Prostate gland (tissue), 2 donors: ENCODE data around the gene HSPA4L. TPM values are rescaled to one million over a fixed set of nuclear protein-coding genes. Genes with fewer than 3 reads are reported as not detected.

ENCODE experiments used
- DNase-seq: peaks from one replicate; pipeline ENCODE4 v3.0.0-alpha.2; 2019; ENCODE audit warnings: low spot score
- H3K27ac ChIP-seq, 2 donors: fragments of 200-600 bp; sonication (generic); 2 replicates each; pipeline ENCODE4 v1.5.1; 2017 to 2019
- H3K27me3 ChIP-seq: fragments of 200-600 bp; sonication (generic); replicated peaks from 2 replicates; pipeline ENCODE4 v1.5.1; 2019; ENCODE audit not compliant: insufficient read depth
- H3K36me3 ChIP-seq, 2 donors: fragments of 200-600 bp; sonication (generic); 1 replicate in 1 of 2; 2 replicates in 1 of 2; pipeline versions ENCODE4 v1.5.1 to v1.8.1; 2017 to 2019
- H3K4me1 ChIP-seq: fragments of 200-600 bp; sonication (generic); replicated peaks from 2 replicates; pipeline ENCODE4 v1.5.1; 2019
- H3K4me3 ChIP-seq, 2 donors: fragments of 200-600 bp; sonication (generic); 2 replicates each; pipeline ENCODE4 v1.5.1; 2017 to 2019
- H3K9me3 ChIP-seq: fragments of 200-600 bp; sonication (generic); 2 replicates; pipeline ENCODE4 v1.5.1; 2017
- POLR2A ChIP-seq: fragments of 450-650 bp; IDR thresholded peaks from one replicate; pipeline ENCODE4 v1.6.1; 2016; ENCODE audit warnings: antibody characterized with exemption, mild to moderate bottlenecking
- POLR2AphosphoS5 ChIP-seq: sonication (generic); formaldehyde crosslinking; IDR thresholded peaks from one replicate; pipeline ENCODE4 v1.6.1; 2017; ENCODE audit warnings: antibody characterized with exemption
- WGBS: methylation state at CpG from one replicate; pipeline ENCODE4 v1.1.5; 2018; 5-methylcytosine and 5-hydroxymethylcytosine counted together
- intact Hi-C: fragments of 100-400 bp; cut with DNase I; formaldehyde crosslinking; loops from one replicate; pipeline ENCODE4 v1.14.2; 2022
- total RNA-seq, 2 donors: library from RNA; depleted of rRNA; stranded (reverse); fragments of >200 nt; gene quantifications; one replicate each; pipeline ENCODE4 v1.1.0, GENCODE V29; 2016
- TF ChIP-seq, protein P1 (sequence below), 4 experiments: fragments of 200-600 bp in 2 of 4; fragments of 450-650 bp in 2 of 4; sonication (generic) in 2 of 4; IDR thresholded peaks; 1 replicate in 3 of 4; 2 replicates in 1 of 4; pipeline ENCODE4 v1.5.1; 2016 to 2019; ENCODE audit warnings: antibody characterized with exemption in 4 of 4, mild to moderate bottlenecking in 2 of 4, moderate library complexity in 2 of 4

HSPA4L gene
- total RNA-seq, 2 donors from 2014 or later = 8.8 to 12.9 TPM

- DNase-seq = no peak
- Histone ChIP-seq H3K27me3 (no peaks in the 10 kb centered on the region), H3K4me3 (no peak overlapping the region), H3K4me1 (no peaks in the 10 kb centered on the region), H3K27ac (no peak overlapping the region), H3K9me3 (no peaks in the 10 kb centered on the region), H3K36me3 (no peaks in the 10 kb centered on the region)
- intact Hi-C loops = no loop called here
- TF ChIP-seq POLR2A (no peak), POLR2AphosphoS5 (no peak)
Observed at GRCh38 chr4:127856196-127856812, 74.2 kb downstream of the HSPA4L start.

GRCh38 chr4:127856813-127857447 is 74.8 kb downstream of the HSPA4L start:
- no peaks in the 10 kb centered on the region for H3K9me3 ChIP-seq
- no peaks in the 10 kb centered on the region for H3K36me3 ChIP-seq
- no peak overlapping the region for H3K27ac ChIP-seq
- intact Hi-C loops = no loop called here
- 68% methylated on average over 4 of the region's 4 CpGs for WGBS
- no peak overlapping the region for H3K4me3 ChIP-seq
- no peaks in the 10 kb centered on the region for H3K27me3 ChIP-seq
- TF ChIP-seq POLR2AphosphoS5 (no peak), POLR2A (no peak)
- TF ChIP-seq, protein P1, sequence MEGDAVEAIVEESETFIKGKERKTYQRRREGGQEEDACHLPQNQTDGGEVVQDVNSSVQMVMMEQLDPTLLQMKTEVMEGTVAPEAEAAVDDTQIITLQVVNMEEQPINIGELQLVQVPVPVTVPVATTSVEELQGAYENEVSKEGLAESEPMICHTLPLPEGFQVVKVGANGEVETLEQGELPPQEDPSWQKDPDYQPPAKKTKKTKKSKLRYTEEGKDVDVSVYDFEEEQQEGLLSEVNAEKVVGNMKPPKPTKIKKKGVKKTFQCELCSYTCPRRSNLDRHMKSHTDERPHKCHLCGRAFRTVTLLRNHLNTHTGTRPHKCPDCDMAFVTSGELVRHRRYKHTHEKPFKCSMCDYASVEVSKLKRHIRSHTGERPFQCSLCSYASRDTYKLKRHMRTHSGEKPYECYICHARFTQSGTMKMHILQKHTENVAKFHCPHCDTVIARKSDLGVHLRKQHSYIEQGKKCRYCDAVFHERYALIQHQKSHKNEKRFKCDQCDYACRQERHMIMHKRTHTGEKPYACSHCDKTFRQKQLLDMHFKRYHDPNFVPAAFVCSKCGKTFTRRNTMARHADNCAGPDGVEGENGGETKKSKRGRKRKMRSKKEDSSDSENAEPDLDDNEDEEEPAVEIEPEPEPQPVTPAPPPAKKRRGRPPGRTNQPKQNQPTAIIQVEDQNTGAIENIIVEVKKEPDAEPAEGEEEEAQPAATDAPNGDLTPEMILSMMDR (IDR thresholded peaks at IDR 0.05) = no peak
- no peaks in the 10 kb centered on the region for H3K4me1 ChIP-seq
- no peak for DNase-seq

DNA sequence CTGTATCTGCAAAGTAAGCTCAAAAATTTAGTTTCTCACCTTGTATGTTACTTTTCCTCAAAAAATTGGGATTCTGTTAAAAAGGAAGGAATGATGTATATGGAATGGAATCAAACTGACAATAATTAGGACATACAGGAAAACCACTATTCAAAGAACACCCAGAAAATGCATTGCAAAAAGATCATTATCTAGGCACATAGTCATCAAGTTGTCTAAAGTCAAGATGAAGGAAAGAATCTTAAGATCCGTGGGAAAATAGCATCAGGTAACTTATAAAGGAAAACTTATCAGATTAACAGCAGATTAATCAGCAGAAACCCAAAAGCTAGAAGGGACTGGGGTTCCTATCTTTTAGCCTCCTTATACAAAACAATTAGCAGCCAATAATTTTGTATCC is 75.5 kb downstream of the HSPA4L start:
- Histone ChIP-seq H3K36me3 (no peaks in the 10 kb centered on the region), H3K27me3 (no peaks in the 10 kb centered on the region), H3K9me3 (no peaks in the 10 kb centered on the region), H3K4me3 (no peak overlapping the region), H3K27ac (no peak overlapping the region), H3K4me1 (no peaks in the 10 kb centered on the region)
- intact Hi-C loops = no loop called here
- no peak for TF ChIP-seq POLR2AphosphoS5
- TF ChIP-seq, protein P1 (IDR thresholded peaks at IDR 0.05) = no peak
- no peak for TF ChIP-seq POLR2A
- 86% methylated on average over 1 of the region's 1 CpG for WGBS
- no peak for DNase-seq

DNA sequence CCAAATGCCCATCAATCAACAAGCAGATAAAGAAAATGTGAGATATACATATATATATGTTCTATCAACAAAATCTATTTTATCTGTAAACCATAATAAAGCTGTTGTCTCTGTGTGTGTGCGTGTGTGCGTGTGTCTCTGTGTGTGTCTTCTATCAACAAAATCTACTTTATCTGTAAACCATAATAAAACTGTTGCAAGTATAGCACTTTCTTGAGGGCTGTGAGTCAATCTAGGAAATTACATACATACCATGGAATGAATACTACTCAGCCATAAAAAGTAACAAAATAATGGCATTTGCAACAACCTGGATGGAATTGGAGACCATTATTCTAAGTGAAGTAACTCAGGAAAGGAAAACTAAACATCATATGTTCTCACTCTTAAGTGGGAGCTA is 86.1 kb downstream of the HSPA4L start:
- H3K27ac ChIP-seq = no peak overlapping the region
- no peaks in the 10 kb centered on the region for H3K27me3 ChIP-seq
- DNase-seq = no peak
- no peaks in the 10 kb centered on the region for H3K36me3 ChIP-seq
- H3K4me3 ChIP-seq = no peak overlapping the region
- WGBS = 94% methylated on average over 2 of the region's 2 CpGs
- TF ChIP-seq, protein P1 (IDR thresholded peaks at IDR 0.05) = no peak
- no peak for TF ChIP-seq POLR2A
- TF ChIP-seq POLR2AphosphoS5 = no peak
- no peaks in the 10 kb centered on the region for H3K9me3 ChIP-seq
- no peaks in the 10 kb centered on the region for H3K4me1 ChIP-seq
- intact Hi-C loops = no loop called here

DNA sequence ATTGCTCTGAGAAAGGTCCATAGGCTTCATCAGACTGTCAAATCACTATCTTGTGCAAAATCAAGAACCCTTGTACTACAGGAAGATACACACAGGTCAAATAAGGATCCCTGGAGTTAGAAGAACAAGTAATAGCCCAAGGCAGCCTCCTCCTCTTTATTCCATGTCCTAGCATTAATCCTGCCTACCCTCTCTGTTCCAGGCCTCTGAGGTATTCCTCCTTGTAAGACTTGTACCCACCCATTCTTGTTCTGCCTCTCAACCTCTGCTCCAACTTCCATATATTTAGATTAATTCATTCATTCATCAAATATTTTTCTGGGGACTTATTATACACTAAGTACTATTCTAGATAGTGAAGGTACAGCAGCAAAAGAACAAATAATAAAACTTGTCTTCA is 88.2 kb downstream of the HSPA4L start:
- Histone ChIP-seq H3K27me3 (no peaks in the 10 kb centered on the region), H3K36me3 (no peaks in the 10 kb centered on the region), H3K27ac (no peak overlapping the region), H3K4me3 (no peak overlapping the region), H3K4me1 (no peaks in the 10 kb centered on the region), H3K9me3 (no peaks in the 10 kb centered on the region)
- TF ChIP-seq, protein P1 (IDR thresholded peaks at IDR 0.05) = no peak
- TF ChIP-seq POLR2A (no peak), POLR2AphosphoS5 (no peak)
- intact Hi-C loops = no loop called here
- DNase-seq = no peak
